ENCODE data around the gene SDK1.

The SDK1 gene

GRCh38 chr7:4127909-4128560 is 827.0 kb downstream of the SDK1 start:
- no peak overlapping the region for H3K18ac ChIP-seq (ENCODE audit: low read length)
- no CpG with 5 or more reads among the region's 21 CpGs for WGBS (ENCODE audit: extremely low coverage, insufficient coverage, insufficient read length)

DNA sequence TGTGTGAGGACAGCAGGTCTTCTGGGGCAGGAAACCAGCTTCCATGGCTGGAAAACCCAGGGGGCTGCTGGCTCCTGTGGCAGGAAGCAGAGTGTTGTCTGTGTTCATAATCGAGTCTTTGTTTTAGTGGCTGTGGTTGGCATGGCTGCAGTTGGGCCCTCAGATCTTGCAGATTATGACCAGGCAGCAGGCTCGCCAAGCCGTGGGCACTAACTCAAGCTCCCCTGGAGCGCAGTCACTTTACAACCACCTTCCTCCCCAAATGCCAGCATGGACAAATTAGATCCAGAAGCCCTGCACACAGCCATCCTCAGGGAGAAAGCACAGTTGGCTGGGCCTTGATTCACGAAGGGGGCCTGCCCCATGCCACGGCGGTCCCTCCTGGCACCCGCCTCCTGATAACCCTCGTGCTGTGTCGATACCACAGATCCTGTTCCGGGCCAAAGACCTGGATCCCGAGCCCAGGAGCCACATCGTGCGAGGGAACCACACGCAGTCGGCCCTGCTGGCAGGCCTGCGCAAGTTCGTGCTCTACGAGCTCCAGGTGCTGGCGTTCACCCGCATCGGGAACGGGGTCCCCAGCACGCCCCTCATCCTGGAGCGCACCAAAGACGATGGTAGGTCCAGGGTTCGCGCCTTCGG is 828.5 kb downstream of the SDK1 start:
- H3K36me3 ChIP-seq (ENCODE audit: control insufficient read depth in 1 of 2, insufficient read depth in 2 of 2, low read length in 2 of 2) = peaks cover 28 to 31% of the 10 kb centered on the region in 2 experiments
- no peak overlapping the region for H2BK5ac ChIP-seq (ENCODE audit: low read depth, low read length, poor library complexity)
- no peaks in the 10 kb centered on the region for H3K79me2 ChIP-seq (ENCODE audit: control insufficient read depth, insufficient read depth, low read length, poor library complexity)
- H2AFZ ChIP-seq (ENCODE audit: insufficient read depth, low read length, poor library complexity) = no peak overlapping the region
- no peaks in the 10 kb centered on the region for H3K27me3 ChIP-seq (ENCODE audit: insufficient read depth, low read length)
- H3K18ac ChIP-seq (ENCODE audit: low read length) = no peak overlapping the region
- no CpG with 5 or more reads among the region's 29 CpGs for WGBS (ENCODE audit: extremely low coverage, insufficient coverage, insufficient read length)
- H3K4me2 ChIP-seq (ENCODE audit: low read length) = no peak overlapping the region
- no peak overlapping the region for H2BK120ac ChIP-seq (ENCODE audit: insufficient read depth, low read length, poor library complexity)
- no peak overlapping the region for H2AK5ac ChIP-seq (ENCODE audit: low read length)
- H3K23ac ChIP-seq (ENCODE audit: low read length) = no peak overlapping the region
- H2BK12ac ChIP-seq (ENCODE audit: low read length) = no peak overlapping the region
- no peak overlapping the region for H3K4ac ChIP-seq (ENCODE audit: low read depth, low read length)
- DNase-seq = no peak
- H3K4me3 ChIP-seq (ENCODE audit: low read depth, low read length) = no peak overlapping the region
- H3K4me1 ChIP-seq (ENCODE audit: control insufficient read depth in 1 of 2, insufficient read depth in 2 of 2, low read length in 2 of 2) = no peaks in the 10 kb centered on the region
- H3K14ac ChIP-seq (ENCODE audit: low read length) = no peak overlapping the region
- no peak overlapping the region for H4K12ac ChIP-seq (ENCODE audit: low read depth, low read length)
- H3K9ac ChIP-seq (ENCODE audit: low read length) = no peak overlapping the region
- no peaks in the 10 kb centered on the region for H3K9me3 ChIP-seq (ENCODE audit: insufficient read depth, low read depth, low read length)
- H4K8ac ChIP-seq (ENCODE audit: low read depth, low read length) = no peak overlapping the region
- H4K91ac ChIP-seq (ENCODE audit: low read depth, low read length) = no peak overlapping the region
- H3K27ac ChIP-seq (ENCODE audit: low read depth, low read length) = no peak overlapping the region
- H3K79me1 ChIP-seq (ENCODE audit: low read length) = no peaks in the 10 kb centered on the region

More at GRCh38 chr7:4127909-4128560, 827.0 kb downstream of the SDK1 start:
- Histone ChIP-seq H3K9me3 (ENCODE audit: insufficient read depth, low read depth, low read length) (no peaks in the 10 kb centered on the region), H3K23ac (ENCODE audit: low read length) (no peak overlapping the region), H3K27ac (ENCODE audit: low read depth, low read length) (no peak overlapping the region), H4K8ac (ENCODE audit: low read depth, low read length) (no peak overlapping the region), H3K4me2 (ENCODE audit: low read length) (no peak overlapping the region), H3K4me3 (ENCODE audit: low read depth, low read length) (no peak overlapping the region), H2AFZ (ENCODE audit: insufficient read depth, low read length, poor library complexity) (no peak overlapping the region), H2BK12ac (ENCODE audit: low read length) (no peak overlapping the region), H2AK5ac (ENCODE audit: low read length) (no peak overlapping the region), H3K36me3 (ENCODE audit: control insufficient read depth in 1 of 2, insufficient read depth in 2 of 2, low read length in 2 of 2) (peaks cover 22 to 24% of the 10 kb centered on the region in 2 experiments), H4K12ac (ENCODE audit: low read depth, low read length) (no peak overlapping the region), H3K14ac (ENCODE audit: low read length) (no peak overlapping the region), H4K91ac (ENCODE audit: low read depth, low read length) (no peak overlapping the region), H3K79me1 (ENCODE audit: low read length) (no peaks in the 10 kb centered on the region), H3K79me2 (ENCODE audit: control insufficient read depth, insufficient read depth, low read length, poor library complexity) (no peaks in the 10 kb centered on the region), H2BK5ac (ENCODE audit: low read depth, low read length, poor library complexity) (no peak overlapping the region), H3K4me1 (ENCODE audit: control insufficient read depth in 1 of 2, insufficient read depth in 2 of 2, low read length in 2 of 2) (no peaks in the 10 kb centered on the region), H3K9ac (ENCODE audit: low read length) (no peak overlapping the region), H3K4ac (ENCODE audit: low read depth, low read length) (no peak overlapping the region), H3K27me3 (ENCODE audit: insufficient read depth, low read length) (no peaks in the 10 kb centered on the region), H2BK120ac (ENCODE audit: insufficient read depth, low read length, poor library complexity) (no peak overlapping the region)
- DNase-seq = no peak

GRCh38 chr7:4131063-4131462 is 830.0 kb downstream of the SDK1 start:
- H3K4me1 ChIP-seq (ENCODE audit: control insufficient read depth in 1 of 2, insufficient read depth in 2 of 2, low read length in 2 of 2) = no peaks in the 10 kb centered on the region
- no peaks in the 10 kb centered on the region for H3K9me3 ChIP-seq (ENCODE audit: insufficient read depth, low read depth, low read length)
- no peak overlapping the region for H3K27ac ChIP-seq (ENCODE audit: low read depth, low read length)
- H2AFZ ChIP-seq (ENCODE audit: insufficient read depth, low read length, poor library complexity) = no peak overlapping the region
- H4K12ac ChIP-seq (ENCODE audit: low read depth, low read length) = no peak overlapping the region
- H3K4ac ChIP-seq (ENCODE audit: low read depth, low read length) = no peak overlapping the region
- H3K9ac ChIP-seq (ENCODE audit: low read length) = no peak overlapping the region
- H3K14ac ChIP-seq (ENCODE audit: low read length) = no peak overlapping the region
- H3K4me2 ChIP-seq (ENCODE audit: low read length) = no peak overlapping the region
- no peak overlapping the region for H2BK120ac ChIP-seq (ENCODE audit: insufficient read depth, low read length, poor library complexity)
- no peak overlapping the region for H2BK5ac ChIP-seq (ENCODE audit: low read depth, low read length, poor library complexity)
- no peak overlapping the region for H2BK12ac ChIP-seq (ENCODE audit: low read length)
- H3K4me3 ChIP-seq (ENCODE audit: low read depth, low read length) = no peak overlapping the region
- H3K23ac ChIP-seq (ENCODE audit: low read length) = no peak overlapping the region
- DNase-seq = no peak
- no peak overlapping the region for H2AK5ac ChIP-seq (ENCODE audit: low read length)
- H3K18ac ChIP-seq (ENCODE audit: low read length) = no peak overlapping the region
- H3K79me2 ChIP-seq (ENCODE audit: control insufficient read depth, insufficient read depth, low read length, poor library complexity) = no peaks in the 10 kb centered on the region
- H3K79me1 ChIP-seq (ENCODE audit: low read length) = no peaks in the 10 kb centered on the region
- no peak overlapping the region for H4K91ac ChIP-seq (ENCODE audit: low read depth, low read length)
- no peaks in the 10 kb centered on the region for H3K27me3 ChIP-seq (ENCODE audit: insufficient read depth, low read length)
- WGBS (ENCODE audit: extremely low coverage, insufficient coverage, insufficient read length) = no CpG with 5 or more reads among the region's 7 CpGs
- peaks cover 39 to 43% of the 10 kb centered on the region in 2 experiments for H3K36me3 ChIP-seq (ENCODE audit: control insufficient read depth in 1 of 2, insufficient read depth in 2 of 2, low read length in 2 of 2)
- H4K8ac ChIP-seq (ENCODE audit: low read depth, low read length) = no peak overlapping the region

DNA sequence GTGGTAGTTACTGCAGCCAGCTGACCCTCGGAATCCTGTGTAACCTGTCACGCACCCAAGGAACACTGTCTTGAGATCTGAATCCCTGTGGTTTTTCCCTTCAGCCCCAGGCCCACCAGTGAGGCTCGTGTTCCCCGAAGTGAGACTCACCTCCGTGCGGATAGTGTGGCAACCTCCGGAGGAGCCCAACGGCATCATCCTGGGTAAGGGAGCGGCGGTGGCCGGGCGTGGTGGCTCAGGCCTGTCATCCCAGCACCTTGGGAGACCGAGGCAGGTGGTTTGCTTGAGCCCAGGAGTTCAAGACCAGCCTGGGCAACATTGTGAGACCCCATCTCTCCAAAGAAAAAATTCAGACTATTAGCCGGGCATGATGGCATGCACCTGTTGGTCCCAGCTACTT is 831.2 kb downstream of the SDK1 start:
- WGBS (ENCODE audit: extremely low coverage, insufficient coverage, insufficient read length) = no CpG with 5 or more reads among the region's 14 CpGs
- no peak overlapping the region for H3K27ac ChIP-seq (ENCODE audit: low read depth, low read length)

More for the DNA sequence above, 831.2 kb downstream of the SDK1 start:
- H3K27me3 ChIP-seq (ENCODE audit: insufficient read depth, low read length) = no peaks in the 10 kb centered on the region
- H3K4me1 ChIP-seq (ENCODE audit: control insufficient read depth in 1 of 2, insufficient read depth in 2 of 2, low read length in 2 of 2) = no peaks in the 10 kb centered on the region
- no peak overlapping the region for H3K18ac ChIP-seq (ENCODE audit: low read length)
- DNase-seq = no peak
- H4K12ac ChIP-seq (ENCODE audit: low read depth, low read length) = no peak overlapping the region
- no peak overlapping the region for H3K14ac ChIP-seq (ENCODE audit: low read length)
- H3K4ac ChIP-seq (ENCODE audit: low read depth, low read length) = no peak overlapping the region
- no peak overlapping the region for H2BK120ac ChIP-seq (ENCODE audit: insufficient read depth, low read length, poor library complexity)
- H3K9me3 ChIP-seq (ENCODE audit: insufficient read depth, low read depth, low read length) = no peaks in the 10 kb centered on the region
- peaks cover 45 to 47% of the 10 kb centered on the region in 2 experiments for H3K36me3 ChIP-seq (ENCODE audit: control insufficient read depth in 1 of 2, insufficient read depth in 2 of 2, low read length in 2 of 2)
- H2BK5ac ChIP-seq (ENCODE audit: low read depth, low read length, poor library complexity) = no peak overlapping the region
- no peak overlapping the region for H2BK12ac ChIP-seq (ENCODE audit: low read length)
- no peaks in the 10 kb centered on the region for H3K79me2 ChIP-seq (ENCODE audit: control insufficient read depth, insufficient read depth, low read length, poor library complexity)
- no peak overlapping the region for H3K23ac ChIP-seq (ENCODE audit: low read length)
- no peak overlapping the region for H4K8ac ChIP-seq (ENCODE audit: low read depth, low read length)
- H2AFZ ChIP-seq (ENCODE audit: insufficient read depth, low read length, poor library complexity) = no peak overlapping the region
- H3K79me1 ChIP-seq (ENCODE audit: low read length) = no peaks in the 10 kb centered on the region
- no peak overlapping the region for H4K91ac ChIP-seq (ENCODE audit: low read depth, low read length)
- no peak overlapping the region for H3K9ac ChIP-seq (ENCODE audit: low read length)
- no peak overlapping the region for H3K4me3 ChIP-seq (ENCODE audit: low read depth, low read length)
- H3K4me2 ChIP-seq (ENCODE audit: low read length) = no peak overlapping the region
- no peak overlapping the region for H2AK5ac ChIP-seq (ENCODE audit: low read length)

All from trophoblast cell (in vitro differentiated cells and primary cell).